ENCODE results near the gene YEATS4. TPM values are rescaled to one million over a fixed set of nuclear protein-coding genes. Genes with fewer than 3 reads are reported as not detected.

Gene YEATS4
- total RNA-seq, 2 experiments from 2014 or later = 55.4 to 59.8 TPM

DNA sequence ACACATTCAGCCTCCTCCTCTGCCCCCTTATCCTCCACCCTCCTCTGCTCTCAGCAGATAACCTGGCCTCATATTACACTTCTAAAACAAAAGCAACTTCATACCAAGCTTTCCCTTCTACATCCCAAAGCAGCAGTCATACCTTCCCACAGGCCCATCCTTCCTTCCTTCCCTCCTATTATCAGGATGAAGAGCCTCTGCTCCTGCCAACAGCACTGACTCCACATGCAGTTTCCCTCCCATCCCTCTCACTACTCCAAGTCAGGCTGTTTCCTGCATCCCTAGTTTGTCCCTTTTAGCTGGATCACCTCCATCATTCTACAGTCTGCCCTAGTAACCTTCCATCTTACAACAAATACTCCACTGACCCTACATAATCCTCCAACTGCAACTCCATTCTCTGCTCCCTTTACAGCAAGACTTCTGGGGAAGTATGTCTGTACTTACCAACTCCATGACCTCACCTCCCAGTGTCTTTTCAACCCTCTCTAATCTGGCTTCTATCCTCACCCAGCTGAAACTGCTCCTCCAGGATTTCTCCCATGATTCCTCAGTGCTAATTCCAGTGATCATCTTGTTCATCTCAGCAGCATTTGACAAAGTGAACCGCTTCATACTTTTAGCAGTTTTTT is 4.9 kb upstream of the YEATS4 start:
- ChIA-PET POLR2A (no interaction called here), CTCF (interaction anchor here (1.2 to 1.7 kb wide), 2 partner anchors 31 to 216 kb away, joined by 4 to 8 read pairs; no protein-coding TSS in a partner anchor)
- Mint-ChIP-seq H3K9me3 (ENCODE audit: low read depth) (no peaks in the 10 kb centered on the region), H3K4me3 (no peak overlapping the region), H3K4me1 (peaks cover 15% of the 10 kb centered on the region), H3K36me3 (ENCODE audit: low read depth) (no peaks in the 10 kb centered on the region), H3K27ac (no peak overlapping the region), H3K27me3 (peaks cover 3% of the 10 kb centered on the region)
- no peak for ATAC-seq
- DNase-seq = no peak
- intact Hi-C loops (cut with DNase I, micrococcal nuclease) = no loop called here

DNA sequence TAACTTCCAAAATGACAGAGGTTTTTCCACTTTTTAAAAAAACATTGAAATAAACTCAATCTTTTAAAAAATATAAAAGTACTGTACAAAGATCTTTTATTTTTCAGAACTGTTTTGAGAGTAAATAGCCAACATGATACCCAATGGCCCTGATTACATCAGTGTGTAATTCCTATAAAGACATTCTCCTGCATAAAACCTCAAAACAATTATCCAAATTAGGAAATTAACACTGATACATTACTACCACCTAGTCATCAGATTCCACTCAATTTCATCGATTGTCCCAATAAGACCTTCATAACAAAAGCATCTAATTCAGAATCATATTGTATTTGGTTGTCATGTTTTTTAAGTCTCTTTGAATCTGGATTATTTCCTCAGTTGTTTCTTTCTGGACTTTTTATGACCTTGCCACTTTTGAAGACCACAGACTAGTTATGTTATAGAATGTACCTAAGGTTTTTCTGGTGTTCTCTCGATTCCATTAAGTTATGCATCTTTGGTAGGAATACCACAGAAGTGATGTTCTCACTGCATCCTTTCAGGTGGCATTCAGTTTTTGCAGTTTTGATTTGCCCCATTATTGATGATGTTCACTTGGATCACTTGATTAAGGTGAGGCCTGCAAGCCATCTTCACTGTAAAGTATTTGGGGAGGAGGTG is 4.0 kb upstream of the YEATS4 start:
- Mint-ChIP-seq H3K36me3 (ENCODE audit: low read depth) (peaks cover 4% of the 10 kb centered on the region), H3K4me1 (peaks cover 20% of the 10 kb centered on the region), H3K4me3 (no peak overlapping the region), H3K9me3 (ENCODE audit: low read depth) (no peaks in the 10 kb centered on the region), H3K27me3 (peaks cover 3% of the 10 kb centered on the region), H3K27ac (no peak overlapping the region)
- intact Hi-C loops (cut with DNase I, micrococcal nuclease) = loop anchor here in 1 of 2 experiments (2.0 kb wide), 1 partner anchor 65 kb away; no protein-coding TSS in a partner anchor
- ATAC-seq (no peak), DNase-seq (no peak)
- CTCF ChIA-PET = no interaction called here
- POLR2A ChIA-PET = no interaction called here

DNA sequence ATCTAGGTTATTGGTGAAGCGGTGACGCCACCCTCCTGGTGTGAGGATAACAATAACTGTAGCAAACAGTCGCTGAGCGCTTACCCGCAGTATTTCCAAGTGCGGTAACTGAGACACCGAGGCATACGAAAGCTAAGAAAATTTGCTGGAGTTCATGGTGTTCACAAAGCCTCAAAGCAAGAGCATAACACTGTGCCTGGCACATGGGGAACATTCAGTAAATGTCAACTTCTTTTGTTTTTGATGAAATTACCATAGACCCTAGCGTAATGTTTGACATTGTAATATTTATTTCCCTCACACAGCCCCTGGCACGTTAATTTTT is 767 bp downstream of the YEATS4 start:
- Mint-ChIP-seq H3K27ac (peak overlapping the region; percentile 97), H3K4me1 (peaks cover 29% of the 10 kb centered on the region), H3K27me3 (no peaks in the 10 kb centered on the region), H3K4me3 (peak overlapping the region; percentile 91), H3K36me3 (ENCODE audit: low read depth) (peaks cover 21% of the 10 kb centered on the region), H3K9me3 (ENCODE audit: low read depth) (no peaks in the 10 kb centered on the region)
- no peak for ATAC-seq
- ChIA-PET CTCF (interaction anchor here (0.6 to 1.3 kb wide), 4 partner anchors 11 to 279 kb away, joined by 3 to 4 read pairs (median 4); no protein-coding TSS in a partner anchor), POLR2A (interaction anchor here (0.7 to 0.9 kb wide), 2 partner anchors 225 to 378 kb away, joined by 3 to 4 read pairs; partner anchors contain the start of gene CCT2)
- DNase-seq = no peak
- intact Hi-C loops (cut with DNase I, micrococcal nuclease) = loop anchor here (1.0 to 2.0 kb wide), 5 partner anchors 110 to 378 kb away; partner anchors contain the start of genes CCT2 (in 2 of the 2), FRS2 (in 2 of the 2) and RAB3IP (in 1 of the 2)

DNA sequence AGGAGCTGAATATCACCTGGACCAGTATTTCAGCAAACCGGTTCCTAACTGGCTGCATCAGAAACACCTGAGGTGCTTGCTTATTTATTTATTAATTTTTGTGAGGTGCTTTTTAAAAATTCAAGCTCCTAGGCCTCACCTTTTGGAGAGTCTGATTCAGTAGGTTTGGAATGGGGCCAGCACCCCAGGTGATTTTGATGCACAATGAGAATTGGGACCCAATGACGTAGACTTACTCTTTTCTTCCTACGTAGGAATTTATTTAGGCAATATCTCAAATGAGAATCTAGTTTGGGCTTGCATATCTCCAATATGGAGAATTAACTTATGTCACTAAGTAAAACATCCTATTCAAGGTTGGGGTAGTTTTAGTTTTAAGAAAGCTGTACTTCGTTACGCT is 7.3 kb downstream of the YEATS4 start:
- ChIA-PET CTCF (no interaction called here), POLR2A (no interaction called here)
- Mint-ChIP-seq H3K27me3 (no peaks in the 10 kb centered on the region), H3K9me3 (ENCODE audit: low read depth) (no peaks in the 10 kb centered on the region), H3K27ac (no peak overlapping the region), H3K4me3 (no peak overlapping the region), H3K36me3 (ENCODE audit: low read depth) (peaks cover 43% of the 10 kb centered on the region), H3K4me1 (peaks cover 13% of the 10 kb centered on the region)
- no peak for ATAC-seq
- no peak for DNase-seq
- intact Hi-C loops (cut with DNase I, micrococcal nuclease) = no loop called here

DNA sequence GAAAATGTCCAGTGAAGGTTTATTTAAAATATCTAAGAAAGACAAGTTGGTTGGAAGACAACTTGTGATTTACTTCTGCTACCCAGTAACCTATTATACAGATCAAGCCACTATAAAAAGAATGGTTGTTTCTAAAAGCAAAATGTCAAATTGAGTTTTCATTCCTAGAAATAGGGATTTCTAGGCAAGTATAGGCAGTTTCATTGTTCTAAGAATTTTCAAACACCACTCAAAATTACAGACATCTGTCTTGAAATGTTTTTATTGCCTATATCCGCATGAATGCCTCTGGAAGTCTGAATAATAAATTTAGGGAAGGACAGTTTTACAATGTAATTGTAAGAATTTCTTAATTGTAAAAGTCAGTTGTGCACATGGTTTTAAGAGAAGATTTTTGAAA is 8.6 kb downstream of the YEATS4 start:
- Mint-ChIP-seq H3K9me3 (ENCODE audit: low read depth) (no peaks in the 10 kb centered on the region), H3K4me3 (no peak overlapping the region), H3K36me3 (ENCODE audit: low read depth) (peaks cover 51% of the 10 kb centered on the region), H3K27ac (no peak overlapping the region), H3K4me1 (peaks cover 13% of the 10 kb centered on the region), H3K27me3 (no peaks in the 10 kb centered on the region)
- intact Hi-C loops (cut with DNase I, micrococcal nuclease) = no loop called here
- ChIA-PET CTCF (no interaction called here), POLR2A (no interaction called here)
- ATAC-seq = no peak
- no peak for DNase-seq

DNA sequence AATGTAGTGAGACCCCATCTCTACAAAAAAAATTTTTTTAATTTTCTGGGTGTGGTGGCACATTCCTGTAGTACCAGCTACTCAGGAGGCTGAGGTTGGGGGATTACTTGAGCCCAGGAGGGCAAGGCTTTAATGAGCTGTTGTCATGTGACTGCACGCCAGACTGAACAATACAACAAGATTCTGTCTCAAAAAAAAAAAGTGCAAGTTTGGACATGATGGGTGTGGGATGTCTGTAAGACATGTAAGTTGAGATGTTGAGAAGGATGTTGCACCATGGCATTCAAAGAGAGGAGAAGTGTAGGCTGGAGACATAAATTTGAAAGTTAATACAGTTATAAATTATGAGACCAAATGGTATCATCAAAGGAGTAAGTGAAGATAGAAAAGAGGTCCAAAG is 23.5 kb downstream of the YEATS4 start:
- Mint-ChIP-seq H3K36me3 (ENCODE audit: low read depth) (peaks cover 43% of the 10 kb centered on the region), H3K9me3 (ENCODE audit: low read depth) (no peaks in the 10 kb centered on the region), H3K4me3 (no peak overlapping the region), H3K27ac (no peak overlapping the region), H3K27me3 (no peaks in the 10 kb centered on the region), H3K4me1 (peaks cover 12% of the 10 kb centered on the region)
- ChIA-PET POLR2A (interaction anchor here (0.6 kb wide), 1 partner anchor 210 kb away, joined by 5 read pairs; no protein-coding TSS in a partner anchor), CTCF (interaction anchor here (0.5 to 1.3 kb wide), 2 partner anchors 20 to 26 kb away, joined by 3 to 4 read pairs; no protein-coding TSS in a partner anchor)
- DNase-seq (no peak), ATAC-seq (no peak)
- intact Hi-C loops (cut with DNase I, micrococcal nuclease) = no loop called here

DNA sequence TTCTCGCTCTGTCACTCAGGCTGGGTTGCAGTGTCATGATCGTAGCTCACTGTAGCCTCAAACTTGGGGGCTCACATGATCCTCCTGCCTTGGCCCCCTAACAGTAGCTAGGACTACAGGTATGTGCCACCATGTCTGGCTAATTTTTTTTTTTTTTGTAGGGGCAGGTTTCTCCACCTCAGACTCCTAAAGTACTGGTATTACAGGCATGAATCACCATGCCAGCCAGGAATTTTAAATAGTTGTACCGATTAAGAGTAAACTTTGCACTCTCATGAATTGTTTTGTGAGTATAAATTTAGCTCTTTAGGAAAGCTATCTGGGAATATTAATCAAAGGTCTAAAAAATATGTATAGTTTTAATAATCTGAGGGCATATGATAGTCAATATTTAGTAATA is 25.5 kb downstream of the YEATS4 start:
- CTCF ChIA-PET = interaction anchor here (0.6 to 1.8 kb wide), 6 partner anchors 10 to 186 kb away, joined by 3 to 7 read pairs (median 3); no protein-coding TSS in a partner anchor
- DNase-seq = no peak
- H3K4me1 Mint-ChIP-seq = peaks cover 12% of the 10 kb centered on the region
- H3K4me3 Mint-ChIP-seq = no peak overlapping the region
- no peaks in the 10 kb centered on the region for H3K27me3 Mint-ChIP-seq
- no peaks in the 10 kb centered on the region for H3K9me3 Mint-ChIP-seq (ENCODE audit: low read depth)
- H3K36me3 Mint-ChIP-seq (ENCODE audit: low read depth) = peaks cover 43% of the 10 kb centered on the region
- intact Hi-C loops (cut with DNase I, micrococcal nuclease) = loop anchor here in 1 of 2 experiments (1.0 kb wide), 1 partner anchor 186 kb away; no protein-coding TSS in a partner anchor
- H3K27ac Mint-ChIP-seq = no peak overlapping the region
- ATAC-seq = no peak
- POLR2A ChIA-PET = interaction anchor here (0.6 kb wide), 2 partner anchors 27 to 215 kb away, joined by 3 to 4 read pairs; no protein-coding TSS in a partner anchor

DNA sequence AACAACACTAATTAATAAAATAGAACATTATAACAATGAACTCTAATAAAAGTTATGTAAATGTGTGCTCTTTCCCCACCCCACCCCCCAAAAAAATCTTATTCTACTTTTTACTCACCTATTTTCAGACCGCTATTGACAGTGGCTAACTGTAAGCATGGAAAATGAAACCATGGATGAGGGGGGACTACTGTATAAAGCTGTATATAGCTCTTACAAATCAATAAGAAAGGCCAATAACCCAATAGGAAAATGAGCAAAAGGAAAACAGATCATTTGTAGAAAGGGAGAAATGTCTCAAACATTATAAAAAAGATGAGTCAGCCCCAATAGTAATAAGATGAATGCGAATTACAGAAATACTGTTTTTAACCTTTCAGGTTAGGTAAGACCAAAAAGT is 27.4 kb downstream of the YEATS4 start:
- Mint-ChIP-seq H3K9me3 (ENCODE audit: low read depth) (no peaks in the 10 kb centered on the region), H3K36me3 (ENCODE audit: low read depth) (peaks cover 45% of the 10 kb centered on the region), H3K4me1 (peaks cover 18% of the 10 kb centered on the region), H3K27me3 (no peaks in the 10 kb centered on the region), H3K27ac (no peak overlapping the region), H3K4me3 (no peak overlapping the region)
- intact Hi-C loops (cut with DNase I, micrococcal nuclease) = no loop called here
- CTCF ChIA-PET = interaction anchor here (1.1 to 1.6 kb wide), 3 partner anchors 15 to 184 kb away, joined by 3 read pairs; no protein-coding TSS in a partner anchor
- DNase-seq (no peak), ATAC-seq (peak; percentile 73)
- POLR2A ChIA-PET = no interaction called here

DNA sequence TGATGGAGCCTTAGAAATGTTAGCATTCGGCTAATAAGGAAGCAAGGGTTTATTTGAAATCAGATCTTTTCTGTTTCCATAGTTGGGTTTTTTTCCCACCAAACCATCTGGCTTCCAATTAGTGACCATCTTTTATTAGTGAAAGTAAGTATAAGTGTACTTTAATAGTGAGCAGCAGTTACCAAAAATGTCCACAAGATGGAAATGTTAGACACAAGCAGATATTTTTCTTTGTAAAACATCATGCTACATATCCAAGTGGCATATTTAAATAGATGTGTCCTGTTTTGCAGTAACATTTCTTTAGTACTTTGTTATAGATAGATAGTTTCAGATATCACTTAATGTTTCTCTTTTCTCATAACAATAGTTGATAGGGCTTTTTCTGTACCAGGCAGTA is 28.8 kb downstream of the YEATS4 start:
- Mint-ChIP-seq H3K27ac (no peak overlapping the region), H3K27me3 (no peaks in the 10 kb centered on the region), H3K36me3 (ENCODE audit: low read depth) (peaks cover 39% of the 10 kb centered on the region), H3K9me3 (ENCODE audit: low read depth) (no peaks in the 10 kb centered on the region), H3K4me1 (peaks cover 29% of the 10 kb centered on the region), H3K4me3 (no peak overlapping the region)
- ATAC-seq (no peak), DNase-seq (no peak)
- POLR2A ChIA-PET = no interaction called here
- CTCF ChIA-PET = interaction anchor here (0.6 to 0.8 kb wide), 3 partner anchors 169 to 1045 kb away, joined by 3 read pairs; no protein-coding TSS in a partner anchor
- intact Hi-C loops (cut with DNase I, micrococcal nuclease) = loop anchor here in 1 of 2 experiments (1.0 kb wide), 1 partner anchor 183 kb away; no protein-coding TSS in a partner anchor

DNA sequence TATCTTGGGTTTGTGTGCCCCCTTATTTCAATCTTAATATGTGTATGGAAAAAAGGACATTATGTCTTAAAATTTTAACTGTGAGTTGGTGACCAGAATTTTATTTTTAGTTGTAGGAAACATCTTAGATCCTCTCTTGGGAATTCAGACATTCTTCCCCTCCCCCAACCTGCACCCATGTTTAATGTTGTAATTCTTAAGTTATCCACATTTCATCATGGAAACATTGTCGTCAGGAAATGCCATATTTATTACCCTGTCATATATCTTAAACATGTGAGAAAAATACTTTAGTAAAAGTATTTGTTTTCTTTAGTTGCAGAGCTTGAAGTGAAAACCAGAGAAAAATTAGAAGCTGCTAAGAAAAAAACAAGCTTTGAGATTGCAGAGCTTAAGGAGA is 30.3 kb downstream of the YEATS4 start:
- Mint-ChIP-seq H3K36me3 (ENCODE audit: low read depth) (peaks cover 43% of the 10 kb centered on the region), H3K27ac (no peak overlapping the region), H3K4me3 (no peak overlapping the region), H3K9me3 (ENCODE audit: low read depth) (no peaks in the 10 kb centered on the region), H3K4me1 (peaks cover 29% of the 10 kb centered on the region), H3K27me3 (no peaks in the 10 kb centered on the region)
- DNase-seq (no peak), ATAC-seq (no peak)
- CTCF ChIA-PET = interaction anchor here (0.7 to 3.3 kb wide), 6 partner anchors 32 to 349 kb away, joined by 3 to 18 read pairs (median 3); partner anchors contain the start of gene CCT2
- intact Hi-C loops (cut with DNase I, micrococcal nuclease) = no loop called here
- POLR2A ChIA-PET = no interaction called here

DNA sequence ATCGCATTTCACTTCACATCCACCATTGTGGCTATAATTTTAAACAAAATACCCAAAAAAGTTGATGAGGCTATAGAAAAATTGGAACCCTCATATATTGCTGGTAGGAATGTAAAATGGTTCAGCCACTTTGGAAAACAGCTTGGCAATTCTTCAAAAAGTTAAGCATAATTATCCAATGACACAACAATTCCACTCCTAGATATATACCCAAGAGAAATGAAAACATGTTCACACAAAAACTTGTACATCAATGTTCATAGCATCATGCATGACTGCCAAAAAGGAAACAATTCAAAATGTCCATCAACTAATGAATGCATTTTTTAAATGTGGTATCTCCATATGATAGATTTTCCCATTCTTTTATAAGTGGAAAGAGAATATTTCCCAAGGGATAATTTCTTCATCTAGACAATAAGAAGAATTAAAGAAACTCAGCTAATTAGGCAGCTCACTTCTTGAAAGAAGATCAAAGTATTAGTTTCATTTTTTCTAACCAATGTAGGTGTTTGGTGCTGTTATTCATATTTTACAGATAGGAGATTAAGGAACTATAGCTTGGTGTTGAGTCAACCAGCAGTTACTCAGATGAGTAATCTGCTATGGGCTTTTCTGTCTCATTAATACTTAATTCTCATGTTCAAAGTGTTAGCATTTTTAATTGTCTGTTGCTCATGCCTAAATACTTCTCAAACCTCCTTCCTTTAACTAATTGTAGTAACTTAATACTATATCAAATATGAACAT is 32.8 kb downstream of the YEATS4 start:
- POLR2A ChIA-PET = interaction anchor here (0.7 kb wide), 1 partner anchor 40 kb away, joined by 4 read pairs; no protein-coding TSS in a partner anchor
- CTCF ChIA-PET = interaction anchor here (1.4 to 3.3 kb wide), 2 partner anchors 101 to 178 kb away, joined by 3 to 18 read pairs; no protein-coding TSS in a partner anchor
- peak; percentile 68 for ATAC-seq

More for the DNA sequence above, 32.8 kb downstream of the YEATS4 start:
- Mint-ChIP-seq H3K27ac (no peak overlapping the region), H3K4me3 (no peak overlapping the region), H3K27me3 (no peaks in the 10 kb centered on the region), H3K9me3 (ENCODE audit: low read depth) (peaks cover 7% of the 10 kb centered on the region), H3K4me1 (peaks cover 21% of the 10 kb centered on the region), H3K36me3 (ENCODE audit: low read depth) (peaks cover 57% of the 10 kb centered on the region)
- intact Hi-C loops (cut with DNase I, micrococcal nuclease) = no loop called here
- no peak for DNase-seq
